Activated B cell treated with CpG ODN at 0.5 μM for 24 hours (primary cell): ENCODE results near the gene ACAD11. TPM values are rescaled to one million over a fixed set of nuclear protein-coding genes. Genes with fewer than 3 reads are reported as not detected.

Source experiments
- ATAC-seq: fragments of 200-7000 bp; cut with Tn5 transposase; one replicate; pipeline ENCODE4 v1.10.0; 2021; ENCODE audit warnings: low read depth, mild to moderate bottlenecking, moderate library complexity
- CTCF ChIA-PET: fragments of 350-600 bp; sonication (Branson Sonifier 250); formaldehyde crosslinking; loops from one replicate; lab custom pipeline; 2021; ENCODE audit warnings: antibody characterized with exemption; lab: Charles Lee
- POLR2A ChIA-PET: fragments of 350-600 bp; sonication (Branson Sonifier 250); formaldehyde crosslinking; loops from one replicate; lab custom pipeline; 2021; ENCODE audit warnings: antibody characterized with exemption; lab: Charles Lee
- DNase-seq: peaks from one replicate; pipeline ENCODE4 v3.0.0; 2022
- H3K27ac Mint-ChIP-seq: one replicate; pipeline ENCODE4 v1.8.0; 2020; ENCODE audit warnings: mixed read lengths
- H3K27me3 Mint-ChIP-seq: one replicate; pipeline ENCODE4 v1.8.0; 2021; ENCODE audit warnings: mixed read lengths
- H3K36me3 Mint-ChIP-seq: one replicate; pipeline ENCODE4 v1.8.0; 2021; ENCODE audit warnings: low read depth, mixed read lengths
- H3K4me1 Mint-ChIP-seq: one replicate; pipeline ENCODE4 v1.8.0; 2021; ENCODE audit warnings: mixed read lengths
- H3K4me3 Mint-ChIP-seq: one replicate; pipeline ENCODE4 v1.8.0; 2020; ENCODE audit warnings: mild to moderate bottlenecking, mixed read lengths
- H3K9me3 Mint-ChIP-seq: one replicate; pipeline ENCODE4 v1.8.0; 2020; ENCODE audit warnings: mixed read lengths
- intact Hi-C: fragments of 100-400 bp; cut with micrococcal nuclease; formaldehyde crosslinking; loops from one replicate; pipeline ENCODE4 v1.15.1; 2024
- total RNA-seq: library from RNA; stranded (reverse); gene quantifications from 2 replicates; pipeline ENCODE4 v1.2.3, GENCODE V29; 2022
- TF ChIP-seq, protein P1 (sequence below): fragments of 200-600 bp; IDR thresholded peaks from one replicate; pipeline ENCODE4 v1.8.0; 2022; ENCODE audit warnings: antibody characterized with exemption, mild to moderate bottlenecking

ACAD11 gene
- total RNA-seq, 1 donor from 2014 or later = 24.0 TPM

DNA sequence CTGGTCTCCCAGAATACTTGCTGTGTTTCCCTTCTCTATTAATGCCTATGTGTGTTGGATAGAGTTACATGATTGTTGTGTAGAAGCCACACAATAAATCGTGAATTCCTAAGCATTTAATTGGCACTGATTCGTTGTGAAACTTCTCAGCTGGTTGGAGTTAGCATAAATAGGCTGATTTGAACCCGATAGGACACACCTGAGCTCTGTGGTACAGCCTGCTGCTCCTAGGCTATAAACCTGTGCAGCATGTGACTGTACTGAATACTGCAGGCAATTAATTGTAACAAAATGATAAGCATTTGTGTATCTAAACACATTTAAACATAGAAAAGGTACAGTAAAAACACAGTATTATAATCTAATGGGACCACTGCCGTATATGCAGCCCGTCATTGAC is 4.9 kb downstream of the ACAD11 start:
- intact Hi-C loops = loop anchor here (5.0 kb wide), 1 partner anchor 768 kb away; no protein-coding TSS in a partner anchor
- Mint-ChIP-seq H3K36me3 (peaks cover under 1% of the 10 kb centered on the region), H3K4me1 (peaks cover 15% of the 10 kb centered on the region), H3K9me3 (no peaks in the 10 kb centered on the region), H3K27ac (no peak overlapping the region), H3K4me3 (no peak overlapping the region), H3K27me3 (no peaks in the 10 kb centered on the region)
- CTCF ChIA-PET = no interaction called here
- DNase-seq = no peak
- TF ChIP-seq, protein P1, sequence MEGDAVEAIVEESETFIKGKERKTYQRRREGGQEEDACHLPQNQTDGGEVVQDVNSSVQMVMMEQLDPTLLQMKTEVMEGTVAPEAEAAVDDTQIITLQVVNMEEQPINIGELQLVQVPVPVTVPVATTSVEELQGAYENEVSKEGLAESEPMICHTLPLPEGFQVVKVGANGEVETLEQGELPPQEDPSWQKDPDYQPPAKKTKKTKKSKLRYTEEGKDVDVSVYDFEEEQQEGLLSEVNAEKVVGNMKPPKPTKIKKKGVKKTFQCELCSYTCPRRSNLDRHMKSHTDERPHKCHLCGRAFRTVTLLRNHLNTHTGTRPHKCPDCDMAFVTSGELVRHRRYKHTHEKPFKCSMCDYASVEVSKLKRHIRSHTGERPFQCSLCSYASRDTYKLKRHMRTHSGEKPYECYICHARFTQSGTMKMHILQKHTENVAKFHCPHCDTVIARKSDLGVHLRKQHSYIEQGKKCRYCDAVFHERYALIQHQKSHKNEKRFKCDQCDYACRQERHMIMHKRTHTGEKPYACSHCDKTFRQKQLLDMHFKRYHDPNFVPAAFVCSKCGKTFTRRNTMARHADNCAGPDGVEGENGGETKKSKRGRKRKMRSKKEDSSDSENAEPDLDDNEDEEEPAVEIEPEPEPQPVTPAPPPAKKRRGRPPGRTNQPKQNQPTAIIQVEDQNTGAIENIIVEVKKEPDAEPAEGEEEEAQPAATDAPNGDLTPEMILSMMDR = no peak
- ATAC-seq = no peak
- POLR2A ChIA-PET = no interaction called here

DNA sequence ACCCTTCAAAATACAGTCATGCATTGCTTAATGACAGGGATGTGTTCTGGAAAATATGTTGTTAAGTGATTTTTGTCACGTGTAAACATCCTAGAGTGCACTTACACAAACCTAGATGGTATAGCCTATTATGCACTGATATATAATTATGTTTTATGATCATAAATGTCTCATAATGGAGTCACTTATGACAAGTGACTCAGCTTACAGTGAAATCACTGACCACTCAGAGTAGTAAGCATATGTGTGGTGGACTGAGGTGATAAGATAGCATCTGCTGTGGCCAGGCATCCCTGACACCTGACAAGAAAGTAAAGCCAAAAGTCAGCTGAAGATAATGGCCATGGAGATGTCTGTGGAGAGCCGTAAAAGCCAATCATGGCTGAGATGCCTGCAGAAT is 5.4 kb downstream of the ACAD11 start:
- Mint-ChIP-seq H3K27me3 (no peaks in the 10 kb centered on the region), H3K4me3 (no peak overlapping the region), H3K4me1 (peaks cover 14% of the 10 kb centered on the region), H3K36me3 (no peaks in the 10 kb centered on the region), H3K27ac (no peak overlapping the region), H3K9me3 (no peaks in the 10 kb centered on the region)
- TF ChIP-seq, protein P1 = no peak
- DNase-seq (no peak), ATAC-seq (no peak)
- intact Hi-C loops = no loop called here
- POLR2A ChIA-PET = no interaction called here
- CTCF ChIA-PET = interaction anchor here (1.2 kb wide), 1 partner anchor 11 kb away, joined by 3 read pairs; no protein-coding TSS in a partner anchor

DNA sequence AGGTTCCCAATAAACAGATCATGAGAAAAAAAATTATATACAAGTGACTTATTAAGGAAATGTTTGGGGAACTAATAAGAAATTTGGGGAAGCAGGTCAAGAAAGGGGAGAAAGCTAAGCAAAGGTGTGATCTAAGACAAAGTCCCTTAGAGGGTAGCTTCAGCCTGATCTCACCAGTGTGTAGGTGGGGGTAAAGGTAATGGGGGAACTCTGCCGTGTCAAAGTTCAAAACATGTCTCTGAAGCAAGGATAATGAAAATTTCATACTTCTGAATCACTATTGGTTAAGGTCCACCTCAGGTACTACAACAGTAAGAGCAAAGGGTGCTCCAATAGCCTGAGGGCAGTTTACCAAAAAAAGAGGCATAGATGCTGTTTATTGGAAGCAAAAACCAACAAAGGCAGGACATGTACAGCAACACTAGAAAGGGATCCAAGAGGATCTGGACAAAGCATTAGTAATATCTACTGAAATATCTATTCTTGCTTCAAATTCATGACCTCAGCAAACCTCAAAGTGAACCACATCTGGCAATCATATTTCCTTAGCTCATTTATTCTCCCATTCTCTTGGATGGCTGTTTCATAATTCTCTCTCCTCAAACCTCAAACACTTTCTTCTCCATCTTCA is 6.9 kb downstream of the ACAD11 start:
- H3K27ac Mint-ChIP-seq = no peak overlapping the region
- ChIA-PET CTCF (no interaction called here), POLR2A (no interaction called here)
- no peak for ATAC-seq
- H3K4me1 Mint-ChIP-seq = peaks cover 5% of the 10 kb centered on the region
- H3K27me3 Mint-ChIP-seq = no peaks in the 10 kb centered on the region
- TF ChIP-seq, protein P1 = no peak
- no peaks in the 10 kb centered on the region for H3K36me3 Mint-ChIP-seq
- H3K9me3 Mint-ChIP-seq = no peaks in the 10 kb centered on the region
- intact Hi-C loops = no loop called here
- no peak for DNase-seq
- H3K4me3 Mint-ChIP-seq = no peak overlapping the region

DNA sequence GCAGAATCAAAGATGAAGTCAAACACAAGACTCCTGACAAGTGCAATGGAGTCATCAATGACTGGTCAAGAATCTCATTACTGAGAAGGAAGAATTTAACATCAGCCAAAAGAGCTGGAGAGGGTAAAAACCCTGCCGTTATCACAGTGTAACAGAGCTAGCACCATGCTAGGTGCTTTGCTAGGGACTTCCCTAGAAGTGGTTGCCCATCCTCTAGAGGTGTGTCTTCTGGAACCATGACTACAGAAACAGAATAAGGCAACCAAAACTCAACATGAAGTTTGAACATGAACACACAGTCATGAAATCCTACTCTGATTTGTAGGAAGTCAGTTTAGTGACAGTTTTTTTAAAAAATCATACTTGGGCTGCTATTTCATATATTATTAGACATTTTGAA is 9.5 kb downstream of the ACAD11 start:
- ATAC-seq = no peak
- H3K27me3 Mint-ChIP-seq = no peaks in the 10 kb centered on the region
- H3K4me1 Mint-ChIP-seq = peaks cover 10% of the 10 kb centered on the region

DNA sequence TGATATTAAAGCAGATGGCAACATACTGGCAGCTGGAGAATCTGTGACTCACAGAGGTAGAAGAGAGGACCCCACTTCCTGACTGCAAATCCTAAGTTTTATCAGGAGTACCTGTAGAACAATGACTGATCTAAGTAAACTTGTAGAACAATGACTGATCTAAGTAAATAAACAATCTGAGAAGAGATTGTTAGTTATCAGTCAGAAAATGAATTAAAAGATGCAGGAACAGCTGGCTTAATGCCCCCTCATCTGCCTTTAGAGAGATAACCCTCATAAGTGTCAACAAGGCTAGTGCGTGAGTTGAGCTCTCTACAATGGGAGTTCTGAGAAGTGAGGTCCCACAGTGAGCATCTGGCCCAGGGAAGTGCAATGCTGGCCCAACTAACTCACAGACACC is 14.6 kb downstream of the ACAD11 start:
- peaks cover 10% of the 10 kb centered on the region for H3K4me1 Mint-ChIP-seq
- no peaks in the 10 kb centered on the region for H3K27me3 Mint-ChIP-seq
- no peak for ATAC-seq
- intact Hi-C loops = loop anchor here (10.0 kb wide), 2 partner anchors 380 to 610 kb away; partner anchors contain the start of gene CPNE4
- TF ChIP-seq, protein P1 = no peak
- POLR2A ChIA-PET = no interaction called here
- no peak overlapping the region for H3K4me3 Mint-ChIP-seq
- no peak overlapping the region for H3K27ac Mint-ChIP-seq
- H3K9me3 Mint-ChIP-seq = no peaks in the 10 kb centered on the region
- DNase-seq = no peak
- peaks cover 11% of the 10 kb centered on the region for H3K36me3 Mint-ChIP-seq
- CTCF ChIA-PET = interaction anchor here (1.2 kb wide), 1 partner anchor 109 kb away, joined by 3 read pairs; no protein-coding TSS in a partner anchor

More for the DNA sequence above, 9.5 kb downstream of the ACAD11 start:
- Mint-ChIP-seq H3K27ac (no peak overlapping the region), H3K36me3 (no peaks in the 10 kb centered on the region), H3K4me3 (no peak overlapping the region), H3K9me3 (no peaks in the 10 kb centered on the region)
- TF ChIP-seq, protein P1 = no peak
- CTCF ChIA-PET = no interaction called here
- intact Hi-C loops = no loop called here
- DNase-seq = no peak
- POLR2A ChIA-PET = no interaction called here
